ENCODE measurements around the gene ITSN2.
"Not testable (repeated sequence)": the region's sequence is repeated elsewhere in the genome, so short reads cannot be mapped to it uniquely, and the experiment has no call there.

ITSN2 gene

DNA sequence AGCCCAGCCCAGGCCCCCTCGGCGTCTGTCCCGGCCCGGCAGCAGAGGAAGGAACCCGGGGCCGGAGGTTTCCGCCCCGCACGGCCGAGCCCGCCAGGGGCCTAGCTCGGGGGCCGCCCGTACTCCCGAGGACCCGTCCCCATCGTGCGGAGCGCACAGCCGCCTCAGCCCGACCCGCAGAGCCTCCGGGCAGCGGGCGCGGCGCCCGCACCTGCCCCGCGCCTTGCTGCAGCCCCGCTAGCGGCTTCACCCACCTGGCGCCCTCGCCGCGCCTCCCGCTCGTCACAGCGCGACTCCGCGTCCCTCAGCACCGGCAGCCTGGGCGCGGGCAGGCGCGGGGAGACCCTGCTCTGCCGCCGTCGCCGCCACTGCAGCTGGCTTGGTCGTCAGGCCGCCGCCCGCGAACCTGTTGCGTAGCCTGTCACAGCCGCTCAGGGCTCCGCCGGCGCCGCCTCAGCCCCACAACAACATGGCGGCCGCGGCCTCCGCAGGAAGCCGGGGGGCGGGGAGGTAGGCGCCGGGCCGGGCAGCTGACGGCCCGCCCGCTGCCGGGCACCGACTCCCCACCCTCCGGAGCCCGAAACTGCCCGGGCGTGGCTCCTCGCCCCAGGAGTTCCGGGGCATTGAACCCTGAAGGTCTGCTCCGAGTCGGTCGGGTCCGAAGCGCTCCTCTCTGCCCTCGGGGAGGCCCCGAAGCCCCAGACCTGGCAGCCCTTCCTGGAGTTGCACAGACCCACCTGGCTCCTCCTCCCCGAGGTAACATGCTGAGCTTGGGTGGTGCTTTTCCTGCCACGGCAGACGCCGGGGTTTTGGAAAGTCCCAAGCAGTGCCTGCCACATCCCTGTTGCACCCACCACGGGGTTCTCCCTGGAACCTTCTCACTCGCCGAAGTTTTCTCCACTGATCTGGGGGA lies at the start of gene ITSN2:
TSS of gene ITSN2 (minus strand) at position 487 of the 913 bp plus-strand sequence. CDS start 32,454 bp downstream, outside the sequence.
- DNase-seq (ENCODE audit: low read depth in 2 of 2) = peak; percentile 63 to 78

DNA sequence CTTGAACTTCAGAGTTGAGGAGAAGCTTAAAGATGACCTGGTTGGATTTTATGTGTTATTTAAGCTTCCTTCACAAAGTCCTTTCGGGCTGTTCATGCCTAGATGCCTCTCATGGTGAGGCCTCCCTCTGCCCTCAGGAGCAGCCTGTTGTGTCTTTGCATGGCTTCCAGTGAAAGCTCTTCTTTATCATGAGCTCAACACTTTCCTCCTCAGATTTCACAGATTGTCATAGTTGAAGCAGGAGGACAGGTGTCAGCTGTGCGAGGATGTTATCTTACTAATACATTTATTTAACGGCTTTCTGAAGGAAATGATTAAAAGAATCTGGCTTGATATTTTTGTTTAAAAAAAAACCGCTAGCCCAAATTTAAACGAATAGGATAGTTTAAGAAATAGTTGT lies 48.8 kb upstream of the ITSN2 start:
- no peak for DNase-seq (ENCODE audit: low read depth in 2 of 2)

DNA sequence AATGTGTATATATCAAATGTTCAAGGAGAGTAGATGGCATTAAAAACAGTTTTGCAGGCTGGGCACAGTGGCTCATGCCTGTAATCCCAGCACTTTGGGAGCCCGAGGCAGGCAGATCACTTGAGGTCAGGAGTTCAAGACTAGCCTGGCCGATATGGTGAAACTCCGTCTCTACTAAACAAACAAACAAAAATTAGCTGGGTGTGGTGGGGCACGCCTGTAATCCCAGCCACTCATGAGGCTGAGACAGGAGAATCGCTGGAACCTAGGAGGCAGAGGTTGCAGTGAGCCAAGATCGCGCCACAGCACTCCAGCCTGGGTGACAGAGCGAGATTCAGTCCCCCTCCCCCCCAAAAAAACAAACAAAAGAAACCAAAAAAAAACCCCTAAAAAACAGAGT lies 48.4 kb upstream of the ITSN2 start:
- DNase-seq (ENCODE audit: low read depth in 2 of 2) = not testable (repeated sequence)

DNA sequence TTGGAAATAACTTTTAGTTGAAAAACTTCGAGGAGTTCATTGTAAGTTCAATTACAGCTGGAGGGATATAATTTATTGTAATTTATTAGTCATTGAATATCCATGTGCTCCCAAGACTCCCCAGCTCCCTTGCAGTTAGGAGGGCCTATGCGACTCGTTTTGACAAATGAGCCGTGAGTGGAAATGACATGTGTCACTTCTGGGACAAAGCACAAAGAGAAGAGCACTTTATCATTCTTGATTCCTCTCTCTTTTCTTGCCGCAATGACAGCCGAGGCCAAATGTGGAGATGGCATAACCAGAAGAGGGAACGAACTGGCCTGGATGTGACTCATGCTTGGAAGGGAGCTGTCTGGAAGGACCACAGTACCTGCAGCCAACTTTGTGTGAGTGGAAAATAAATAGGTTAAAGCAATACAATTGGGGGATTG lies 44.2 kb upstream of the ITSN2 start:
- DNase-seq (ENCODE audit: low read depth in 2 of 2) = no peak

DNA sequence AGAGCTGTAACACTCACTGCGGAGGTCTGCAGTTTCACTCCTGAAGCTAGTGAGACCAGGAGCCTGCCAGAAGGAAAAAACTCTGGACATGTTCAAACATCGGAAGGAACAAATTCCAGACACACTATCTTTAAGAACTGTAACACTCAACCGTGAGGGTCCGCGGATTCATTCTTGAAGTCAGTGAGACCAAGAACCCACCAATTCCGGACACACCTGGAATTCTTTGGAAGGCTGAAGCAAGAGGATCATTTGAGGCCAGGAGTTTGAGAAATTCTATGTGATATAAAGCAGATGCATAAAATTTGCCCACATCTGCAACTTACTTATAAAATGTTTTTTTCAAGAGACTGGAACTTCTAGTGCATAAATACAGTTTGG lies 43.5 kb upstream of the ITSN2 start:
- no peak for DNase-seq (ENCODE audit: low read depth in 2 of 2)

DNA sequence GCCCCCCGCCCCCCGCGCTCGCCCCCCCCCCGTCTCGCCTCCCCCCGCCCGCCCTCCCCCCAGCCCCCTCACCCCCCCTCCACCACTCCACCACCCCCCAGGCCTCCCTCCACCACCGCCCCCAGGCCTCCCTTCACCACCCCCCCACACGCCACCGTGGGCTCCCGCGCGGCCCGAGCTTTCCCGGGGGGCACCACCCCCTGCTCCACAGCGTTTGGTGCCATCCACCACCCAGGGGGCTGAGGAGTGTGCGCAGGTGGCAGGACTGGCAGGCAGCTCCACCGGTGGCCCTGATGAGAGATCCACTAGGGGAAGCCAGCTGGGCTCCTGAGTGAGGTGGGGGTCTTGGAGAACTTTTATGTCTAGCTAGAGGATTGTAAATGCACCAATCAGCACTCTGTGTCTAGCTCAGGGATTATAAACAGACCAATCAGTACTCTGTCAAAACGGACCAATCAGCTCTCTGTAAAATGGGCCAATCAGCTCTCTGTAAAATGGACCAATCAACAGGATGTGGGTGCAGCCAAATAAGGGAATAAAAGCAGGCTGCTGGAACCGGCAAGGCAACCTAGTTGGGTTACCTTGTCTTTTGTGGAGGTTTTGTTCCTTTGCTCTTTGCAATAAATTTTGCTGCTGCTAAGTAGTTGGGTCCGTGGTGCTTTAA lies 43.0 kb upstream of the ITSN2 start:
- DNase-seq (ENCODE audit: low read depth in 2 of 2) = no peak

DNA sequence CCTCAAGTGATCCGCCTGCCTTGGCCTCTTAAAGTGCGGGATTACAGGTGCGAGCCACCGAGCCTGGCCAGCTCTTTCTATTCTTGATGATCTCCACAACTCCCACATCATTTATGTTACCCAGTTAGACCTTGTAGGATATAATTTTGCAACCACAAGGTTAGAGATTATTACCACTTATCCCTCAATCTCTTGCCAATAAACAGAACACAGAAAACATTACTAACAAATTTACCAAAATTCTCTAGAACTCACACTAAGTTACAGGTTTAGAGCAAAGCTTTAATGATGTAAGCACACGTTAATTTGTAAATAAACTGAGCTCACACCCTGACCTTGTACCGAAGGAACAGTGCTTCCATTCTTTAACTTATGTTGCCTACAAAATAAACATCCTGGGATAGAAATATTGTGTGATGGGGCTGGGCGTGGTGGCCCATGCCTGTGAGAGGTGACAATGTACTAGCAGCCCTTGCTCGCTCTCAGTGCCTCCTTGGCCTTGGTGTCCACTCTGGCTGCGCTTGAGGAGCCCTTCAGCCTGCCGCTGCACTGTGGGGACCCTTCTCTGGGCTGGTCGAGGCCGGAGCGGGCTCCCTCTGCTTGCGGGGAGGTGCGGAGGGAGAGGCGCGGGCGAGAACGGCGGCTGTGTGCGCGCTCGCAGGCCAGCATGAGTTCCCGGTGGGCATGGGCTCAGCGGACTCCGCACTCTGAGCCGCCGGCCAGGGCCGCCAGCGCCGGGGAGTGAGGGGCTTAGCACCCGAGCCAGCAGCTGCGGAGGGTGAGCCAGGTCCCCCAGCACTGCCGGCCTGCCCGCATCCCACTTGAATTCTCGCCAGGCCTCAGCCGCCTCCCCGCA lies 42.1 kb upstream of the ITSN2 start:
- DNase-seq (ENCODE audit: low read depth in 2 of 2) = no peak

DNA sequence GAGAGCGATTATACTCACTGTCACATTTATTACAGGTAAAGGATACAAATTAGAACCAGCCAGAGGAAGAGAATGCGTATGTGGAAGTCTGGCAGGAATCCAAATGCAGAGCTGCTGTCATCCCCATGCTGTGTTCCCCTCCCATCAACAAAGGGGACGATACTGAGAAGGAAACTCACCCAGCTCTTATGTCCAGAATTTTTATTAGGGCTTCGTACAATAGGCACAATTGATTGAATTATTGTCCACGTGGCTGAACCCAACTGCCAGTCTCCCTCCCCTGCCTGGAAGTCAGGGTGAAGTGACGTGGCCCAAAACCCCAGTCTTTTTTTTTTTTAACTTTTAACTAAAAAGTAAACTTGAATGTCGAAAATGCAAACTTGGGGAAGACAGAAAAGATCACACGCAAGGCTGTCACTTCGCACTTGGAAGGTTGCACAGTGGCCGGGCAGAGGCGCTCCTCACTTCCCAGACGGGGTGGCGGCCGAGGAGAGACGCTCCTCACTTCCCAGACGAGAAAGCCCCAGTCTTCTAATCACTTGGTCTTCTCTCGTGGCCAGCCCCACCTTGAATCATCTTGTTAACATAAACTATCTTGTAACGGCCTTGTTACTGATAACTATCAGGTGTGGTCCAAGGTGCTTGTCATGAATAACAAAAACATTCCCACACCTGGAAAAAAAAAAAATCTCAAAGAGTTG lies 40.0 kb upstream of the ITSN2 start:
- no peak for DNase-seq (ENCODE audit: low read depth in 2 of 2)

DNA sequence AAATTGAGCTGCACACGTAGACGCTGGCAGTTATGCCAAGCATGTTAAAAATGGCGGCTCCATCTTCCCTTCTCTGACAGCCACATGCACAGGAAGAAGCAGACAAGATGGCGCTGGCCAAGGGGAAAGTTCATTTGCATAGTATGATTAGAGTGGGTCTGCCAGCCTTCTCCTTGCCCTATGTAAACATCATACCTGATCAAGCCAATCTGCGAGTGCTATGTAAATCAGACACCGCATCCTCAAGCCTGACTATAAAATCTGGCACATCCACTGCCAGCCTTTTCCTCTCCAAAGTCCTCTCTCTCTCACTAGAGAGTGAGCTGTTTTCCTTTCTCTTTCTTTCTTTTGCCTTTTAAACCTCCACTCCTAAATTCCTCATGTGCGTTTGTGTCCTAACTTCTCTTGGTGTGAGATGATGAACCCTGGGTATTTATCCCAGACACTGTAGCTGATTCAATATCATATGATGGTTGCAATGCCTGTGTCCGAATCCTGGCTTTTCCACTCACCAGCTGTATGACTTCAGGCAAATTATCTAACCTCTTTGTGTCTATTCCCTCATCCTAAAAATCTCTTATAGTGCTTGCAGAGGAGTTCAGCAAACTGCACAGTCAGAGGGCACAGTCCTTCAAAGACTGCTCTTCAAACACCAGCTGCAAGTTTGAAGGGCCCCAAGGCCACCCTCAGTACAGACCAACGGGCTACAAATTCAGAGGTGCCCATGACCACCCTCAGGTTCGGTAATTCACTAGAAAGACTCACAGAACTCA lies 39.3 kb upstream of the ITSN2 start:
- DNase-seq (ENCODE audit: low read depth in 2 of 2) = no peak

DNA sequence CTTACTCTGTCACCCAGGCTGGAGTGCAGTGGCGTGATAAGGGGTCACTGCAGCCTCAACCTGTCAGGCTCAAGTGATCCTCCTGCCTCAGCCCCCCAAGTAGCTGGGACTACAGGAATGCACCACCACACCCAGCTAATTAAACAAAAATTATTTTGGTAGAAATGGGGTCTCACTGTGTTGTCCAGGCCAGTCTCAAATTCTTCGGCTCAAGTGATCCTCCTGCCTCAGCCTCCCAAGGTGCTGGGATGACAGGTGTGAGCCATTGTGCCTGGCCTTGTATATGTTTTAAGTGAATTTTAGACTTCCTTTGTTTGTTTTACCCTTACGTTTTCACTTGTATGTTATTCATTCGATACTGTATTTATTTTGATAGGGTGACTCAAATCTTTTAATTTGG lies 34.7 kb upstream of the ITSN2 start:
- DNase-seq (ENCODE audit: low read depth in 2 of 2) = no peak

DNA sequence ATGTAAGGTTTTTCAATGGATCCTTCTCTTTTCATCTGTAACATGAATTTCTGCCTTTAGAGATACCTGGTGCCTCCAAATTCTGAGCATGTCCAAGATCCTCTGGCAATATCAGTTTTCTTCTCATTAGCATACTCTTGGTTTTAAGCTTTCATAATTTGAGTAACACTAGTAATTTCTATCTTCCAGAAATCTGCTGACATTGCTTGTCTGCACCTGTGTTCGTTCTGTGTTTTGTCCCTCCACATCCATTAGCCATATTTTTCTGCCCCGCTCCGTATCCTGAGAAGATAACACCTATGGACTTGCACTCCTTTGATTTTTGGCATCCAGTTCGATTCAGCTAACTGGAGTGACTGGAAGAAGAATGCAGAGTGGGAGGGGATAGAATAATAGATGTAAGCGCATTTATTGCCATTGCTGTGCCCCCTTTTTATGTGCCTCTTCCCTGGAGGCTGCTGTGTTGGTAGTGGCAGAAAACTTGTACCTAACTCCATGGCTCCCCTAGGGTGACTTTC lies 32.3 kb upstream of the ITSN2 start:
- DNase-seq (ENCODE audit: low read depth in 2 of 2) = no peak

DNA sequence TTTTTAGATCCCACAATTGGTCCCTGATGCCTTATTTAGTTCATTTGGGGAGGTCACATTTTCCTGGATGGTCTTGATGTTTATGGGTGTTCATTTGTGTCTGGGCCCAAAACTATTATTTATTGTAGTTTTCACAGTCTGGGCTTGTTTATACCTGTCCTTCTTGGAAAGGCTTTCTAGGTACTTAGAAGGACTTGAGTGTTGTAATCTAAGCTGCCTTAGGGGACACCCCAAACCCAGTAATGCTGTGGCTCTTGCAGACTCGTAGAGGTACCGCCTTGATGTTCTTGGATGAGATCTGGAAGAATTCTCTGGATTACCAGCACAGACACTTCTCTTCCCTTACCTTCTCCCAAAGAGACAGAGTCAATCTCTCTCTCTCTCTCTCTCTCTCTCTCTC lies 25.0 kb upstream of the ITSN2 start:
- no peak for DNase-seq (ENCODE audit: low read depth in 2 of 2)

DNA sequence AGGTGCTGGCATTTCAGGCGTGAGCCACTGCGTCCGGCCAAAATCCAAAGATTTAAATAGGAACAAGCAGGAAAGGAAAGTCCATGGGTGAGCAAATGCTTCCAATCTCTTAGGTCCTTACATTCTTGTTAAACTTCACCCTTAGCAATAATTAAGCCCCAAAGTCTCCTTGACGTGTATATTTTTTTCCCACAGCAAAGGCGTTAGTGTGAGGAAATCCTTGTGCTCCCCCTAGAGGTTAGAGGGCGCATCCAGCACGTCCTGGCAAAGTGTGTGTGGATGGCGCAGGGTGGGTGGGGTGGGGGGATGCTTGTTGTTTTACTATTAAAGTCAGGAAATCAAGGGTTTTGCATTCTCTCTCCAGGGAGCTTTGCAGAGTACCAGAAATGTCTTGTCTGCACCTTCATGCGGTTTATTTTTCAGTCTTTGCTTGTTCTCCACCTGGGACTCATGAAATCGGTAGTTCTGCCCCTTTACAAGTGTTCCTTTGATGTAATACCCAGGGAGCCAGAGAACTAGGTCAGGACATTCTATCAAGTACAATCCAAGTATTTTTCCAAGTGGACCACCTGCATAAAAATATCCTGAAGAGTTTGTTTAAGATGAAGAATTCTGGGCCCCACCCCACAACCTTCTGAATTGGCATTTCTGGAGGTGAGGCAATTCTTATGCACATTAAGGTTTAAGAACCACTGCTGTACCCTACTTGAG lies 22.2 kb upstream of the ITSN2 start:
- DNase-seq (ENCODE audit: low read depth in 2 of 2) = peak in 1 of 2 donors; percentile 36

DNA sequence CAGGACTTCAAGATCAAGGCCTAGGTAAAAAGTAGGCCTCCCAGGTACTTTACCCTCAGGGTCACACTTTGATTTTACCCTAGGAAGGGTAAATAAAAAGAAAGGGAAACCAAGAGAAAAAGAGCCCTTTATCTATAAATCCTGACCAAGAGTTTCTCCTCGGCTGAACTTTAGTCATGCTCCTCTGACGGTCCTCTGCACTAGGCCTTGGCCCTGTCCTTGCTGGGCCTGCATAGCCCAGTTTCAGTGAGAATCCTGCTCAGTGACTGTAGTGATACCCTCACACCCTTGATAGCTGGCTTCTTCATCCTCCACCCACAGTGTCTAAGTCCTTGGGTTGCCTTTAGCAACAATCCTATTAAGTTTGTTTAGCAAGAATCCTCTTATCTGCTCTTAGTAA lies 20.5 kb upstream of the ITSN2 start:
- DNase-seq (ENCODE audit: low read depth in 2 of 2) = no peak

DNA sequence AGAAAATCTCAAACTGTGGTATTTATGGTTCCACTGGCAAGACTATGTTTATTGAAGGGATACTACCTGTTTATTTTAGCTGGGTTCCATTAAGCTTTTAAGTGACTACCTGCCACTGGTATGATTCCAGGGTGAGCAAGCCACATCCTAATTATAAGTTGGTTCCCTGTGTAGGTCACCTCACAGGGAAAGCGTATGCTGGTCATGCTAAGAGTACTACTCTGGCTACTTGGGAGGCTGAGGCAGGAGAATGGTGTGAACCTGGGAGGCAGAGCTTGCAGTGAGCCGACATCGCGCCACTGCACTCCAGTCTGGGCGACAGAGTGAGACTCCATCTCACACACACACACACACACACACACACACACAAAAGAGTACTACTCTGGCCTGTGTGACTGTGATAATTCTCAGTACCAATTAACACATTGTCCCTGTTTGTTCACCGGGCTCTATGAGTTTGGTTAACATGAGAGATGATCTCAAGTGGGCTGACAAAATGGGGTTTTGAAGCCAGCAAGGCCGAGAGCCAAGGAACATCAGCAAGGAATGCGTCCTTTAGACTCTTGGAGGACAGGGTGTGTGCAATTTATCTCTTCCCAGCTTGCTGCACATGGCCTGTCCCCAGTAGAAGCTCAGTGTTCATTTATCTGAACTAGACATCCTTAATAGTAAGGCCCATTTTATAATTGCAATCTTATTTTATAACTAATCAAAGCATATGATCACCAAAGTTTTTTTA lies 15.2 kb upstream of the ITSN2 start:
- DNase-seq (ENCODE audit: low read depth in 2 of 2) = no peak

DNA sequence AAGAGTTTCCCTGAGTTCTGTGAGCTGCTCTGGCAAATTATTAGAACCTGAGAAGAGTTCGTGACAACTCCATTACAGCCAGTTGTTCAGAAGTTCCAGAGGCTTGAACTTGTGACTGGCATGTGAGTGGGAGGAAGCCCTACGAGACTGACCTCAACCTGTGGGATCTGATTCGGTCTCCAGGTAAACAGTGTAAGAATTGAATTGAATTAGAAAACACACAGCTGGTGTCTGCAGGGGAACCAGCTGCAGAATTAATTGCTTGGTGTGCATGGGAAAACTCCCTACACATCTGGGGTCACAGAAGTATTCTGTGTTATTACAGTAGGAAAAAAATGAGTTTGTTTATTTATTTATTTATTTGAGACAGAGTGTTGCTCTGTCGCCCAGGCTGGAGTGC lies 14.0 kb upstream of the ITSN2 start:
- DNase-seq (ENCODE audit: low read depth in 2 of 2) = no peak

DNA sequence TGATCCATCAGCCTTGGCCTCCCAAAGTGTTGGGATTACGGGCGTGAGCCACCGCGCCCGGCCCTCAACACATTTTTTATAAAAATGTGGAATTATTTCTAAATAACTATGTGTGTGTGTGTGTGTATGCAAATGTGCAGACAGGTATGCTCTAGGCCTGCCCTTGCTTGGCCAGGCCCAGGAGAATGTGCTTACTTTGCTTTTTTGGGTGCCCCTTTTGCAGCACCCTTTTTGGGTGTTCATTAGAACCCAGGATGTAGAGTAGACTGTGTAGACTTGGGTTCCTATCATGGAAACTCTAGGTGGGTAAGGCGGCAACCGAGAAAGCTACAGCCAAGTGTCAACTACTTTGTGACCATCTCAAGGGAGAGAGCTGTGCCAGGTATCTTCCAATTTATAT lies 11.7 kb upstream of the ITSN2 start:
- DNase-seq (ENCODE audit: low read depth in 2 of 2) = no peak

DNA sequence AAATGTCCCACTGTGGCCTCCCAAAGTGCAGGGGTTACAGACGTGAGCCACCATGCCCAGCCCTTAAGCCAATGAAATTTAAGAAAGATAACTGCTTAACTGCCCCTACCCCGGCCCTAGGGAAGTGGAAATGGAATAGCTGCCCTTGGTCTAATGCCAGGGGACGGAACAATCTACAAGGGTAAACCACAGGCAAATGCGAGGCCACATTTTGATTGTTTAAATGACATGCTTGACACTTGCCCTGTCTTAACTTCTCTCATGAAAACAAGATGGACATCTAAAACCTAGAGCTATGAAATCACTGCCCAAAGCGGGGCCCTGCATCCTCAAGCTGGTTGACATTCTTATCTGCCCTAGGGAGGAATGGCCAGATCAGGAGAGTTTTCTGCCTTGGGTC lies 5.5 kb upstream of the ITSN2 start:
- no peak for DNase-seq (ENCODE audit: low read depth in 2 of 2)

DNA sequence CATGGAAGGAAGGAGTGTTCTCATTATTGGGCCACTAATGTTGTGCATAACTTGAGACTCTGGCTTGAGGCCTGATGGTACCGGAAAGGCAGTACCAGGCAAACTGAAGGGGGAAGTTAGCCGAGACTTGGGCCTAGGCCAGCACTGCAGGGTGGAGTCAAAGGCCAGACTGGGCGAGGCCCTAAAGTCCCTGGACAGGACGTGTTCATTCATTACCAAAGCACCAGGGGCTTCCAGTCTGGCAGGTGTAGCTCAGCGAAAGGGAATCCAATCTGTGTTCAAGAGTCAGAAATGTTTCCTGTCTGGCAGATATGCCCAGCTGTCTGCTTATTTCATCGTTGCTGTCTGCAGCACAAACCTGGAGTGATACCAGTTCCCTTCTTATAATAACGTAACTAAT lies 4.7 kb upstream of the ITSN2 start:
- DNase-seq (ENCODE audit: low read depth in 2 of 2) = no peak

All from stimulated activated CD8-positive, alpha-beta memory T cell treated with anti-CD3 and anti-CD28 coated beads, Interleukin-7, amount 100 ng/mL, for 4 hours (primary cell).